H1 (cell line): ENCODE measurements around the gene CRY1. TPM values are rescaled to one million over a fixed set of nuclear protein-coding genes. Genes with fewer than 3 reads are reported as not detected.

Source experiments
- CTCF ChIA-PET: fragments of 300-600 bp; sonication (Branson Sonifier 250); formaldehyde crosslinking; loops from one replicate; lab custom pipeline; 2021; ENCODE audit not compliant: partially characterized antibody; lab: Charles Lee
- POLR2A ChIA-PET: fragments of 300-600 bp; sonication (Branson Sonifier 250); formaldehyde crosslinking; loops from one replicate; lab custom pipeline; 2021; ENCODE audit warnings: inconsistent platforms; ENCODE audit not compliant: partially characterized antibody; lab: Charles Lee
- DNase-seq, 2 experiments: peaks; one replicate each; pipeline versions ENCODE4 v3.0.0 to v3.0.0-alpha.2; 2010 to 2022; ENCODE audit warnings: low spot score in 2 of 2, low read depth in 1 of 2, mixed read lengths in 1 of 2
- FAIRE-seq: peaks from 2 replicates; lab custom pipeline; 2011; peaks lifted over from hg19 to GRCh38; lab: Jason Lieb, UNC
- H2AFZ ChIP-seq: 2 replicates; pipeline ENCODE4 v1.8.1; 2012; ENCODE audit warnings: low read length, inconsistent platforms
- H2AK5ac ChIP-seq: 2 replicates; pipeline ENCODE4 v1.6.1; 2013; ENCODE audit warnings: low read depth, low read length
- H2BK120ac ChIP-seq: replicated peaks from 2 replicates; pipeline ENCODE3; 2013; ENCODE audit warnings: low read depth, low read length, inconsistent platforms
- H2BK12ac ChIP-seq: 2 replicates; pipeline ENCODE4 v1.6.1; 2013; ENCODE audit warnings: low read depth, low read length
- H2BK15ac ChIP-seq: 2 replicates; pipeline ENCODE4 v1.6.1; 2013; ENCODE audit warnings: low read length
- H2BK20ac ChIP-seq: 2 replicates; pipeline ENCODE4 v1.6.1; 2013; ENCODE audit warnings: low read length
- H2BK5ac ChIP-seq: 2 replicates; pipeline ENCODE4 v1.6.1; 2013; ENCODE audit warnings: low read depth, low read length
- H3K14ac ChIP-seq: 2 replicates; pipeline ENCODE4 v1.6.1; 2013; ENCODE audit warnings: inconsistent platforms; ENCODE audit not compliant: insufficient read length
- H3K18ac ChIP-seq: 2 replicates; pipeline ENCODE4 v1.6.1; 2013; ENCODE audit warnings: low read length; ENCODE audit errors: extremely low read depth
- H3K23ac ChIP-seq: 2 replicates; pipeline ENCODE4 v1.6.1; 2013; ENCODE audit warnings: inconsistent platforms; ENCODE audit not compliant: insufficient read length
- H3K23me2 ChIP-seq: 2 replicates; pipeline ENCODE4 v1.6.1; 2013; ENCODE audit warnings: low read depth, low read length
- H3K27ac ChIP-seq: 2 replicates; pipeline ENCODE4 v1.6.1; 2011; ENCODE audit warnings: low read depth, low read length, inconsistent platforms
- H3K27me3 ChIP-seq, 4 experiments: replicated peaks in 1 of 4; 1 replicate in 1 of 4; 2 replicates in 3 of 4; pipeline versions ENCODE4 v1.6.1 to v1.8.1; 2011 to 2013; ENCODE audit warnings: low read length in 3 of 4, mild to moderate bottlenecking in 3 of 4, inconsistent platforms in 2 of 4, mixed read lengths in 2 of 4, moderate library complexity in 1 of 4; ENCODE audit not compliant: control insufficient read depth in 3 of 4, insufficient read depth in 3 of 4; ENCODE audit errors: extremely low read depth in 1 of 4
- H3K36me3 ChIP-seq, 4 experiments: 2 replicates each; pipeline versions ENCODE4 v1.6.1 to v1.8.1; 2011 to 2013; ENCODE audit warnings: mild to moderate bottlenecking in 4 of 4, low read length in 3 of 4, moderate library complexity in 2 of 4, control low read depth in 1 of 4, inconsistent platforms in 1 of 4; ENCODE audit not compliant: insufficient read depth in 4 of 4, control insufficient read depth in 2 of 4
- H3K4ac ChIP-seq: replicated peaks from 2 replicates; pipeline ENCODE3; 2013; ENCODE audit warnings: low read length, low read depth, mixed read lengths, inconsistent platforms; ENCODE audit not compliant: insufficient read length
- H3K4me1 ChIP-seq, 4 experiments: replicated peaks in 1 of 4; 1 replicate in 1 of 4; 2 replicates in 3 of 4; pipeline versions ENCODE4 v1.6.1 to v1.8.1; 2011 to 2013; ENCODE audit warnings: low read length in 3 of 4, inconsistent platforms in 2 of 4, mixed read lengths in 1 of 4; ENCODE audit not compliant: insufficient read depth in 4 of 4, control insufficient read depth in 3 of 4
- H3K4me2 ChIP-seq, 2 experiments: 2 replicates each; pipeline versions ENCODE4 v1.6.1 to v1.8.1; 2011 to 2013; ENCODE audit warnings: low read depth in 2 of 2, low read length in 2 of 2, control low read depth in 1 of 2, inconsistent platforms in 1 of 2, mild to moderate bottlenecking in 1 of 2; ENCODE audit not compliant: insufficient read depth in 1 of 2
- H3K4me3 ChIP-seq, 4 experiments: fragments of 200-600, 300-600 bp in 1 of 4; sonication (generic), shearing (Covaris generic), sonication (Bioruptor Twin) in 1 of 4; 2 replicates each; pipeline versions ENCODE4 v1.5.1 to v1.8.1; 2011 to 2016; ENCODE audit warnings: low read length in 4 of 4, low read depth in 3 of 4, control low read depth in 2 of 4, inconsistent platforms in 2 of 4, mild to moderate bottlenecking in 2 of 4, mixed read lengths in 1 of 4, moderate library complexity in 1 of 4; ENCODE audit not compliant: insufficient read depth in 2 of 4; ENCODE audit errors: extremely low read depth in 1 of 4
- H3K56ac ChIP-seq: replicated peaks from 2 replicates; pipeline ENCODE3; 2013; ENCODE audit warnings: low read depth, mild to moderate bottlenecking, mixed read lengths, low read length, inconsistent platforms; ENCODE audit not compliant: insufficient read length
- H3K79me1 ChIP-seq: 2 replicates; pipeline ENCODE4 v1.6.1; 2013; ENCODE audit warnings: low read depth, low read length, control low read depth
- H3K79me2 ChIP-seq, 2 experiments: 2 replicates each; pipeline versions ENCODE4 v1.6.1 to v1.8.1; 2012 to 2013; ENCODE audit warnings: low read length in 2 of 2, mild to moderate bottlenecking in 2 of 2, inconsistent platforms in 1 of 2; ENCODE audit not compliant: insufficient read depth in 2 of 2, control insufficient read depth in 1 of 2
- H3K9ac ChIP-seq, 4 experiments: replicated peaks in 1 of 4; 1 replicate in 1 of 4; 2 replicates in 3 of 4; pipeline versions ENCODE4 v1.6.1 to v1.8.1; 2011 to 2013; ENCODE audit warnings: low read depth in 3 of 4, low read length in 3 of 4, control low read depth in 2 of 4, mild to moderate bottlenecking in 2 of 4, moderate library complexity in 2 of 4, inconsistent platforms in 1 of 4; ENCODE audit errors: extremely low read depth in 1 of 4
- H3K9me3 ChIP-seq, 2 experiments: 2 replicates each; pipeline versions ENCODE4 v1.6.1 to v1.8.1; 2012 to 2013; ENCODE audit warnings: mild to moderate bottlenecking in 2 of 2, moderate library complexity in 2 of 2, control low read depth in 1 of 2, inconsistent platforms in 1 of 2, low read depth in 1 of 2, low read length in 1 of 2, mixed read lengths in 1 of 2; ENCODE audit not compliant: insufficient read depth in 2 of 2
- H4K20me1 ChIP-seq, 2 experiments: replicated peaks in 1 of 2; 2 replicates each; pipeline versions ENCODE3 to v1.8.1; 2011 to 2013; ENCODE audit warnings: inconsistent platforms in 2 of 2, low read length in 2 of 2, mild to moderate bottlenecking in 1 of 2; ENCODE audit not compliant: insufficient read depth in 2 of 2, control insufficient read depth in 1 of 2
- H4K5ac ChIP-seq: 2 replicates; pipeline ENCODE4 v1.6.1; 2013; ENCODE audit warnings: low read length, low read depth, mixed read lengths, inconsistent platforms; ENCODE audit not compliant: insufficient read length
- H4K8ac ChIP-seq: 2 replicates; pipeline ENCODE4 v1.8.0; 2013; ENCODE audit warnings: mild to moderate bottlenecking, moderate library complexity, low read length, inconsistent platforms; ENCODE audit not compliant: insufficient read depth; ENCODE audit errors: extremely low read depth
- H4K91ac ChIP-seq: replicated peaks from 2 replicates; pipeline ENCODE3; 2013; ENCODE audit warnings: low read length, mixed read lengths, inconsistent platforms; ENCODE audit not compliant: insufficient read length
- EGR1 ChIP-seq: IDR thresholded peaks from 2 replicates; pipeline ENCODE4 v1.6.1; 2011; ENCODE audit warnings: low read depth, low read length, borderline replicate concordance
- EZH2 ChIP-seq: fragments of 200-600 bp; sonication (generic); IDR thresholded peaks from 2 replicates; pipeline ENCODE4 v1.7.1; 2012; ENCODE audit warnings: low read depth, mild to moderate bottlenecking, moderate library complexity, low read length, inconsistent platforms; ENCODE audit not compliant: severe bottlenecking
- POLR2A ChIP-seq, 2 experiments: IDR thresholded peaks; 1 replicate in 1 of 2; 2 replicates in 1 of 2; pipeline ENCODE4 v1.6.1; 2011; ENCODE audit warnings: low read depth in 2 of 2, low read length in 2 of 2, mild to moderate bottlenecking in 2 of 2; ENCODE audit errors: control extremely low read depth in 1 of 2
- WGBS, 2 experiments: shearing (Covaris generic) in 1 of 2; methylation state at CpG; one replicate each; pipeline versions ENCODE4 v1.1.6 to v1.1.7; 2013 to 2015; ENCODE audit warnings: low lambda C conversion rate in 2 of 2, mixed read lengths in 2 of 2, inconsistent platforms in 1 of 2, low coverage in 1 of 2, missing lambda C conversion rate in 1 of 2; ENCODE audit not compliant: insufficient replicate concordance in 2 of 2, insufficient coverage in 1 of 2, insufficient read length in 1 of 2; ENCODE audit errors: extremely low coverage in 1 of 2, missing lambda C conversion rate in 1 of 2; 5-methylcytosine and 5-hydroxymethylcytosine counted together
- polyA plus RNA-seq, 7 experiments: library from polyadenylated mRNA; depleted of rRNA in 3 of 7; stranded (reverse) in 5 of 7; unstranded in 2 of 7; fragments of >200 nt in 5 of 7; fragments of 200-250 nt in 2 of 7; gene quantifications; 1 replicate in 5 of 7; 2 replicates in 1 of 7; 4 replicates in 1 of 7; pipeline versions ENCODE4 v1.2.1 to v1.2.3, GENCODE V29; 2011 to 2013; ENCODE audit warnings: missing spikeins in 2 of 7, mixed read lengths in 2 of 7
- total RNA-seq: library from RNA; stranded (reverse); fragmentation: NEBNext Ultra II Directional; extraction: Animal tissue kit (Norgen Biotek cat#: 25700); gene quantifications from 2 replicates; pipeline ENCODE4 v1.2.1, GENCODE V29; 2021

CRY1 gene
- total and polyA plus RNA-seq, 2 of the 8 experiments (the other 6 are each of a cell fraction or from before 2014, with no cell fraction given): 13.6 to 25.1 TPM

- Histone ChIP-seq H3K23me2 (no peaks in the 10 kb centered on the region), H3K4me2 (no peak overlapping the region), H3K27me3 (no peaks in the 10 kb centered on the region), H4K5ac (no peak overlapping the region), H2BK120ac (no peak overlapping the region), H4K8ac (no peak overlapping the region), H3K36me3 (no peaks in the 10 kb centered on the region), H3K9me3 (no peaks in the 10 kb centered on the region), H3K4ac (no peak overlapping the region), H2BK12ac (no peak overlapping the region), H3K9ac (no peak overlapping the region), H3K4me1 (no peaks in the 10 kb centered on the region; a peak in 1 of 7 replicates), H4K91ac (no peak overlapping the region), H3K18ac (no peak overlapping the region), H3K79me2 (no peaks in the 10 kb centered on the region), H2BK5ac (no peak overlapping the region), H3K56ac (no peak overlapping the region), H3K79me1 (no peaks in the 10 kb centered on the region; the same call in 1 of the 2 replicates), H3K14ac (no peak overlapping the region), H3K4me3 (no peak overlapping the region), H3K23ac (no peak overlapping the region), H3K27ac (no peak overlapping the region), H4K20me1 (no peaks in the 10 kb centered on the region), H2BK15ac (no peak overlapping the region), H2BK20ac (no peak overlapping the region), H2AK5ac (no peak overlapping the region), H2AFZ (no peak overlapping the region)
- DNase-seq (no peak), FAIRE-seq (no peak)
- 85% methylated on average over 2 of the region's 2 CpGs; no CpG with 5 or more reads in 1 of the 2 experiments for WGBS, 2 experiments
- POLR2A ChIA-PET: no interaction called here
- CTCF ChIA-PET: interaction anchor here (0.6 to 1.0 kb wide), 4 partner anchors 21 to 44 kb away, joined by 3 to 4 read pairs (median 3); no protein-coding TSS in a partner anchor
- TF ChIP-seq POLR2A (IDR thresholded peaks at IDR 0.05; ENCODE audit: control extremely low read depth in 1 of 2, low read depth in 2 of 2, low read length in 2 of 2): no peak
- no peak for TF ChIP-seq EGR1
- TF ChIP-seq EZH2: no peak
Observed at GRCh38 chr12:107058190-107058589, 35.2 kb downstream of the CRY1 start.
